ENCODE data around the gene FCGR2B.
"Not testable (repeated sequence)": the region's sequence is repeated elsewhere in the genome, so short reads cannot be mapped to it uniquely, and the experiment has no call there.

FCGR2B gene

GRCh38 chr1:161626445-161627146, 36.3 kb upstream of the FCGR2B start:
- H3K9ac ChIP-seq (ENCODE audit: low read depth, low read length, poor library complexity); H3K4ac ChIP-seq (ENCODE audit: low read length): not testable (repeated sequence)
- 100% methylated on average over 1 of the region's 10 CpGs; no CpG with 5 or more reads in 1 of the 2 donors for WGBS, 2 donors (ENCODE audit: extremely low coverage in 2 of 2, insufficient read length in 2 of 2, insufficient replicate concordance in 1 of 2)

GRCh38 chr1:161630128-161630742, 32.7 kb upstream of the FCGR2B start:
- H3K4me3 ChIP-seq (ENCODE audit: low read length in 2 of 2); H3K18ac ChIP-seq (ENCODE audit: low read length); H2BK12ac ChIP-seq (ENCODE audit: low read length); H3K4me1 ChIP-seq (ENCODE audit: control insufficient read depth in 2 of 2, insufficient read depth in 1 of 2, low read depth in 1 of 2, low read length in 2 of 2); H3K79me1 ChIP-seq (ENCODE audit: low read depth, low read length); H4K91ac ChIP-seq (ENCODE audit: low read depth, low read length, poor library complexity); H3K9me3 ChIP-seq (replicated peaks in 1 of 2; ENCODE audit: control insufficient read depth in 2 of 2, insufficient read depth in 1 of 2, low read depth in 1 of 2, low read length in 2 of 2); H3K23ac ChIP-seq (ENCODE audit: low read depth, low read length, poor library complexity); H3K36me3 ChIP-seq (replicated peaks in 1 of 2; ENCODE audit: control insufficient read depth in 2 of 2, insufficient read depth in 2 of 2, low read length in 2 of 2); H2BK15ac ChIP-seq (ENCODE audit: low read length); H3K4ac ChIP-seq (ENCODE audit: low read length); H2AK5ac ChIP-seq (ENCODE audit: low read depth, low read length); H3K14ac ChIP-seq (ENCODE audit: low read length); H2BK120ac ChIP-seq (ENCODE audit: low read depth, low read length); H3K27me3 ChIP-seq (ENCODE audit: control insufficient read depth in 3 of 3, insufficient read depth in 3 of 3, low read depth in 1 of 3, low read length in 3 of 3); H4K8ac ChIP-seq (ENCODE audit: low read depth, low read length); H3K27ac ChIP-seq (replicated peaks; ENCODE audit: low read length); H2AFZ ChIP-seq (ENCODE audit: low read length); H3K4me2 ChIP-seq (ENCODE audit: insufficient read depth, low read length, poor library complexity, severe bottlenecking); H2BK5ac ChIP-seq (ENCODE audit: low read length); H3K9ac ChIP-seq (ENCODE audit: low read depth, low read length, poor library complexity); DNase-seq (ENCODE audit: low spot score): not testable (repeated sequence)
- no CpG with 5 or more reads among the region's 2 CpGs for WGBS, 2 donors (ENCODE audit: extremely low coverage in 2 of 2, insufficient read length in 2 of 2, insufficient replicate concordance in 1 of 2)

More at GRCh38 chr1:161626445-161627146, 36.3 kb upstream of the FCGR2B start:
- H3K23ac ChIP-seq (ENCODE audit: low read depth, low read length, poor library complexity); H3K14ac ChIP-seq (ENCODE audit: low read length); H2AK5ac ChIP-seq (ENCODE audit: low read depth, low read length); DNase-seq (ENCODE audit: low spot score); H3K18ac ChIP-seq (ENCODE audit: low read length); H3K4me2 ChIP-seq (ENCODE audit: insufficient read depth, low read length, poor library complexity, severe bottlenecking); H3K4me3 ChIP-seq (ENCODE audit: low read length in 2 of 2); H2AFZ ChIP-seq (ENCODE audit: low read length); H3K4me1 ChIP-seq (ENCODE audit: control insufficient read depth in 2 of 2, insufficient read depth in 1 of 2, low read depth in 1 of 2, low read length in 2 of 2); H3K79me1 ChIP-seq (ENCODE audit: low read depth, low read length); H2BK15ac ChIP-seq (ENCODE audit: low read length); H4K8ac ChIP-seq (ENCODE audit: low read depth, low read length); H3K27ac ChIP-seq (replicated peaks; ENCODE audit: low read length); H2BK120ac ChIP-seq (ENCODE audit: low read depth, low read length); H3K27me3 ChIP-seq (ENCODE audit: control insufficient read depth in 3 of 3, insufficient read depth in 3 of 3, low read depth in 1 of 3, low read length in 3 of 3); H3K9me3 ChIP-seq (replicated peaks in 1 of 2; ENCODE audit: control insufficient read depth in 2 of 2, insufficient read depth in 1 of 2, low read depth in 1 of 2, low read length in 2 of 2); H2BK5ac ChIP-seq (ENCODE audit: low read length); H4K91ac ChIP-seq (ENCODE audit: low read depth, low read length, poor library complexity); H3K36me3 ChIP-seq (replicated peaks in 1 of 2; ENCODE audit: control insufficient read depth in 2 of 2, insufficient read depth in 2 of 2, low read length in 2 of 2); H2BK12ac ChIP-seq (ENCODE audit: low read length): not testable (repeated sequence)

GRCh38 chr1:161631076-161631475, 31.9 kb upstream of the FCGR2B start, which contains the start of gene FCGR3B:
Gene FCGR3B, minus strand, starts transcription at chr1:161631176. Its CDS starts 82 bp downstream, at chr1:161631094.
- Histone ChIP-seq H2BK12ac (ENCODE audit: low read length) (no peak within 1 kb of the TSS), H3K9me3 (replicated peaks in 1 of 2; ENCODE audit: control insufficient read depth in 2 of 2, insufficient read depth in 1 of 2, low read depth in 1 of 2, low read length in 2 of 2) (no peaks in the 10 kb centered on the region), H3K9ac (ENCODE audit: low read depth, low read length, poor library complexity) (no peak within 1 kb of the TSS), H2BK15ac (ENCODE audit: low read length) (no peak within 1 kb of the TSS), H3K27me3 (ENCODE audit: control insufficient read depth in 3 of 3, insufficient read depth in 3 of 3, low read depth in 1 of 3, low read length in 3 of 3) (no peaks in the 10 kb centered on the region), H3K36me3 (replicated peaks in 1 of 2; ENCODE audit: control insufficient read depth in 2 of 2, insufficient read depth in 2 of 2, low read length in 2 of 2) (no peaks in the 10 kb centered on the region), H2AFZ (ENCODE audit: low read length) (no peak within 1 kb of the TSS), H3K18ac (ENCODE audit: low read length) (no peak within 1 kb of the TSS), H3K4ac (ENCODE audit: low read length) (no peak within 1 kb of the TSS), H2BK5ac (ENCODE audit: low read length) (no peak within 1 kb of the TSS), H3K4me1 (ENCODE audit: control insufficient read depth in 2 of 2, insufficient read depth in 1 of 2, low read depth in 1 of 2, low read length in 2 of 2) (no peaks in the 10 kb centered on the region), H3K23ac (ENCODE audit: low read depth, low read length, poor library complexity) (no peak within 1 kb of the TSS), H2BK120ac (ENCODE audit: low read depth, low read length) (no peak within 1 kb of the TSS), H3K27ac (replicated peaks; ENCODE audit: low read length) (no peak within 1 kb of the TSS), H4K8ac (ENCODE audit: low read depth, low read length) (no peak within 1 kb of the TSS), H4K91ac (ENCODE audit: low read depth, low read length, poor library complexity) (no peak within 1 kb of the TSS), H3K4me3 (ENCODE audit: low read length in 2 of 2) (no peak within 1 kb of the TSS), H3K4me2 (ENCODE audit: insufficient read depth, low read length, poor library complexity, severe bottlenecking) (no peak within 1 kb of the TSS), H2AK5ac (ENCODE audit: low read depth, low read length) (no peak within 1 kb of the TSS), H3K79me1 (ENCODE audit: low read depth, low read length) (no peaks in the 10 kb centered on the region), H3K14ac (ENCODE audit: low read length) (no peak within 1 kb of the TSS)
- no peak for DNase-seq (ENCODE audit: low spot score)
- no CpG with 5 or more reads among the region's 4 CpGs for WGBS, 2 donors (ENCODE audit: extremely low coverage in 2 of 2, insufficient read length in 2 of 2, insufficient replicate concordance in 1 of 2)

- H3K79me1 ChIP-seq (ENCODE audit: low read depth, low read length); H3K23ac ChIP-seq (ENCODE audit: low read depth, low read length, poor library complexity); H4K91ac ChIP-seq (ENCODE audit: low read depth, low read length, poor library complexity); H2BK15ac ChIP-seq (ENCODE audit: low read length); H4K8ac ChIP-seq (ENCODE audit: low read depth, low read length); H3K4ac ChIP-seq (ENCODE audit: low read length); H3K4me2 ChIP-seq (ENCODE audit: insufficient read depth, low read length, poor library complexity, severe bottlenecking); H2BK12ac ChIP-seq (ENCODE audit: low read length); H3K9me3 ChIP-seq (replicated peaks in 1 of 2; ENCODE audit: control insufficient read depth in 2 of 2, insufficient read depth in 1 of 2, low read depth in 1 of 2, low read length in 2 of 2); H2BK120ac ChIP-seq (ENCODE audit: low read depth, low read length); H3K4me1 ChIP-seq (ENCODE audit: control insufficient read depth in 2 of 2, insufficient read depth in 1 of 2, low read depth in 1 of 2, low read length in 2 of 2); H3K14ac ChIP-seq (ENCODE audit: low read length); DNase-seq (ENCODE audit: low spot score); H2AK5ac ChIP-seq (ENCODE audit: low read depth, low read length); H3K4me3 ChIP-seq (ENCODE audit: low read length in 2 of 2); H2BK5ac ChIP-seq (ENCODE audit: low read length); H2AFZ ChIP-seq (ENCODE audit: low read length); H3K27ac ChIP-seq (replicated peaks; ENCODE audit: low read length); H3K27me3 ChIP-seq (ENCODE audit: control insufficient read depth in 3 of 3, insufficient read depth in 3 of 3, low read depth in 1 of 3, low read length in 3 of 3); H3K36me3 ChIP-seq (replicated peaks in 1 of 2; ENCODE audit: control insufficient read depth in 2 of 2, insufficient read depth in 2 of 2, low read length in 2 of 2); H3K9ac ChIP-seq (ENCODE audit: low read depth, low read length, poor library complexity); H3K18ac ChIP-seq (ENCODE audit: low read length): not testable (repeated sequence)
- no CpG with 5 or more reads among the region's 2 CpGs for WGBS, 2 donors (ENCODE audit: extremely low coverage in 2 of 2, insufficient read length in 2 of 2, insufficient replicate concordance in 1 of 2)
Measured at GRCh38 chr1:161634993-161635392, 27.9 kb upstream of the FCGR2B start.

Measured in neuronal stem cell (in vitro differentiated cells).